ENCODE measurements around the gene ERN1. TPM values are rescaled to one million over a fixed set of nuclear protein-coding genes. Genes with fewer than 3 reads are reported as not detected.

ERN1 gene
- total RNA-seq, 1 donor from 2014 or later: 20.6 TPM

- H3K27ac Mint-ChIP-seq: no peak overlapping the region
- no peaks in the 10 kb centered on the region for H3K9me3 Mint-ChIP-seq
- no peaks in the 10 kb centered on the region for H3K27me3 Mint-ChIP-seq (ENCODE audit: low read depth)
- no peak for TF ChIP-seq CTCF (IDR thresholded peaks at IDR 0.05; ENCODE audit: unreplicated experiment)
- no peak for DNase-seq (ENCODE audit: low spot score in 2 of 2, unreplicated experiment in 2 of 2)
- no peak overlapping the region for H3K4me3 Mint-ChIP-seq
- H3K4me1 Mint-ChIP-seq: peaks cover 2% of the 10 kb centered on the region
- H3K36me3 Mint-ChIP-seq: peaks cover 15% of the 10 kb centered on the region
Measured at GRCh38 chr17:64166876-64167275, 36.9 kb upstream of the ERN1 start.

- no peak overlapping the region for H3K4me3 Mint-ChIP-seq
- no peak overlapping the region for H3K27ac Mint-ChIP-seq
- peaks cover 7% of the 10 kb centered on the region for H3K36me3 Mint-ChIP-seq
- no peaks in the 10 kb centered on the region for H3K27me3 Mint-ChIP-seq (ENCODE audit: low read depth)
- peaks cover 15% of the 10 kb centered on the region for H3K4me1 Mint-ChIP-seq
- no peak for TF ChIP-seq CTCF (IDR thresholded peaks at IDR 0.05; ENCODE audit: unreplicated experiment)
- H3K9me3 Mint-ChIP-seq: no peaks in the 10 kb centered on the region
- no peak for DNase-seq (ENCODE audit: low spot score in 2 of 2, unreplicated experiment in 2 of 2)
Measured at GRCh38 chr17:64165347-64165746, 35.4 kb upstream of the ERN1 start.

GRCh38 chr17:64164596-64165285 is 34.8 kb upstream of the ERN1 start:
- Mint-ChIP-seq H3K27me3 (ENCODE audit: low read depth) (no peaks in the 10 kb centered on the region), H3K27ac (no peak overlapping the region), H3K9me3 (no peaks in the 10 kb centered on the region), H3K36me3 (peaks cover 7% of the 10 kb centered on the region), H3K4me1 (peaks cover 21% of the 10 kb centered on the region), H3K4me3 (no peak overlapping the region)
- DNase-seq (ENCODE audit: low spot score in 2 of 2, unreplicated experiment in 2 of 2): no peak
- no peak for TF ChIP-seq CTCF (IDR thresholded peaks at IDR 0.05; ENCODE audit: unreplicated experiment)

GRCh38 chr17:64163468-64163867 is 33.5 kb upstream of the ERN1 start:
- H3K36me3 Mint-ChIP-seq: peaks cover 7% of the 10 kb centered on the region
- no peaks in the 10 kb centered on the region for H3K27me3 Mint-ChIP-seq (ENCODE audit: low read depth)
- H3K4me3 Mint-ChIP-seq: no peak overlapping the region
- no peak for DNase-seq (ENCODE audit: low spot score in 2 of 2, unreplicated experiment in 2 of 2)
- no peak overlapping the region for H3K27ac Mint-ChIP-seq
- H3K4me1 Mint-ChIP-seq: peaks cover 32% of the 10 kb centered on the region
- no peak for TF ChIP-seq CTCF (IDR thresholded peaks at IDR 0.05; ENCODE audit: unreplicated experiment)
- H3K9me3 Mint-ChIP-seq: no peaks in the 10 kb centered on the region

GRCh38 chr17:64162554-64162953 is 32.6 kb upstream of the ERN1 start:
- Mint-ChIP-seq H3K9me3 (no peaks in the 10 kb centered on the region), H3K27ac (peak overlapping the region; percentile 33), H3K4me3 (no peak overlapping the region), H3K27me3 (ENCODE audit: low read depth) (no peaks in the 10 kb centered on the region), H3K36me3 (peaks cover 7% of the 10 kb centered on the region), H3K4me1 (peaks cover 41% of the 10 kb centered on the region)
- no peak for TF ChIP-seq CTCF (IDR thresholded peaks at IDR 0.05; ENCODE audit: unreplicated experiment)
- no peak for DNase-seq (ENCODE audit: low spot score in 2 of 2, unreplicated experiment in 2 of 2)
